ENCODE data around the gene XYLT2. TPM values are rescaled to one million over a fixed set of nuclear protein-coding genes. Genes with fewer than 3 reads are reported as not detected.

The XYLT2 gene
- total and polyA plus RNA-seq, 2 of the 13 experiments (the other 11 are each of a cell fraction or from before 2014, with no cell fraction given) = 17.0 to 22.1 TPM

- TF ChIP-seq DBP (CRISPR knock-in tag; IDR thresholded peaks at IDR 0.05; ENCODE audit: not compliant biosample characterization) (no peak), KAT2B (IDR thresholded peaks at IDR 0.05; ENCODE audit: borderline replicate concordance, low read depth, low read length) (no peak), ZNF646 (CRISPR knock-in tag; IDR thresholded peaks at IDR 0.05) (no peak), RNF219 (CRISPR knock-in tag; IDR thresholded peaks at IDR 0.05) (no peak), ZSCAN20 (CRISPR knock-in tag; IDR thresholded peaks at IDR 0.05; ENCODE audit: borderline replicate concordance) (no peak), ZNF333 (CRISPR knock-in tag; IDR thresholded peaks at IDR 0.05; ENCODE audit: borderline replicate concordance) (no peak), ZBTB43 (CRISPR knock-in tag; conservative IDR thresholded peaks at IDR 0.05) (no peak), ZBTB46 (CRISPR knock-in tag; IDR thresholded peaks at IDR 0.05; ENCODE audit: borderline replicate concordance) (no peak), BCL3 (CRISPR knock-in tag; IDR thresholded peaks at IDR 0.05) (0 out of 2 replicates have a peak, but pooled peaks have one; percentile 66), SP5 (CRISPR knock-in tag; IDR thresholded peaks at IDR 0.05; ENCODE audit: borderline replicate concordance, low read depth) (no peak; the same call in 1 of the 2 replicates)
Measured at GRCh38 chr17:50361561-50362480, 15.9 kb downstream of the XYLT2 start (continued).

Measured in HepG2 (cell line).